GM18520 (cell line): ENCODE results near the gene SLTM.
"Not testable (repeated sequence)": the region's sequence is repeated elsewhere in the genome, so short reads cannot be mapped to it uniquely, and the experiment has no call there.

ENCODE experiments used
- ATAC-seq: cut with Tn5 transposase; IDR thresholded peaks from one replicate; pipeline ENCODE4 v1.9.1; 2021; ENCODE audit not compliant: unreplicated experiment

The SLTM gene

GRCh38 chr15:58877999-58878825 lies 55.3 kb downstream of the SLTM start:
- no peak for ATAC-seq

GRCh38 chr15:58876306-58877106 lies 57.0 kb downstream of the SLTM start:
- no peak for ATAC-seq

GRCh38 chr15:58875343-58875742 lies 58.1 kb downstream of the SLTM start:
- ATAC-seq, result no peak

DNA sequence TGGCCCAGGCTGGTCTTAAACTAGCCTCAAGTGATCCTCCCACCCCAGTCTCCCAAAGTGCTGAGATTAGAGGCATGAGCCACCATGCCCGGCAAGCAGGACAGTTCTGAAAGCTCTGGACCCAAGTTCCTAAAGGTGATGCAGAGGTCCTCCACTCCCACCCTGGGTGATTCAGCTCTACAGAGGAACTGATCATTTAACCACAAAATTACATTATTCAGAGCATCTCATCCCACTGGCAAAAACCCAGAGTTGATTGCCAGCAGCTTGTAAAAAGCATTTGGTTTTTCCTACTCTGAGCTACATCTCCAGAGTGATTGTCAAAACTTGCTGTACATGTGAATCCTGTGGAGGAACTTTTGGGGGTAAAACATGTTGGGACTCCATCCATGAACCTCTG lies 60.2 kb downstream of the SLTM start:
- no peak for ATAC-seq

DNA sequence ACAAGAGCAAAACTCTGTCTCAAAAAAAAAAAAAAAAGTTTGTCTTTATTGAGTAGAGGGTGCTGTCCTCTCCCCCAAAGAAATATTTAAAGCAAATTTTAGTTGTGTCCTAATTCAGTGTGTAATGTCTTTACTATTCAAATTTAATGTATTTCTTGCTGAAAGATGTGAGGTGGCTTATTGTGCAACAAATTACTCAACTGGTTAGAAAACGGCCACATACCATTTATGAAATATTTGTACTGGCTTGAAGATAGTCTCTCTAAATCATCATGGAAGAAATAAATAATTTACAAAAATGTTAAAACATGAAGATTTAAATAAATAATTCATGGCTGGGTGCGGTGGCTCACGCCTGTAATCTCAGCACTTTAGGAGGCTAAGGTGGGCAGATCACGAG lies 63.0 kb downstream of the SLTM start:
- no peak for ATAC-seq

GRCh38 chr15:58867926-58868325 lies 65.6 kb downstream of the SLTM start:
- no peak for ATAC-seq

DNA sequence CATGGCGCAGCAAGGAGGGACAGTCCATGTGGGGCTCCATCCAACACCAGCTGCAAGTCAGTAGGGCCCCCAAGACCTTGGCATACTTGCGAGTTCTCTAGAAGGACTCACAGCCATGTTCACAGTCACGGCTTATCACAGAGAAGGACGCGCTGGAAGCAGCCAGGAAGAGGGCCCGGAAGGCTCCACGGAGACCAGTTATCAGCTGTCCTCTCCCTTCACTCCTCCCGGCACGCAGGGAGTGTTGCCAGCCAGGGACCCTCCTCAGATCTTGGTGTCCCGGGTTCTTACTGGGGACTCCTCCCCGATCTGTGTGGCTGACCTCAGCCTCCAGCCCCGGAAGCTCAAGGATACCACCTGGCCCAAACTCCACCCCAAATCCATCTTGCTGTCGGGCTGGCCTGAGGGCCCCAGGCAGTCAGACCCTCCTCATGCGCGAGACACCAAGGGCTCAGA lies 68.0 kb downstream of the SLTM start:
- ATAC-seq, result no peak

GRCh38 chr15:58864602-58865424 lies 68.7 kb downstream of the SLTM start:
- no peak for ATAC-seq

GRCh38 chr15:58862326-58862725 lies 71.2 kb downstream of the SLTM start:
- no peak for ATAC-seq

DNA sequence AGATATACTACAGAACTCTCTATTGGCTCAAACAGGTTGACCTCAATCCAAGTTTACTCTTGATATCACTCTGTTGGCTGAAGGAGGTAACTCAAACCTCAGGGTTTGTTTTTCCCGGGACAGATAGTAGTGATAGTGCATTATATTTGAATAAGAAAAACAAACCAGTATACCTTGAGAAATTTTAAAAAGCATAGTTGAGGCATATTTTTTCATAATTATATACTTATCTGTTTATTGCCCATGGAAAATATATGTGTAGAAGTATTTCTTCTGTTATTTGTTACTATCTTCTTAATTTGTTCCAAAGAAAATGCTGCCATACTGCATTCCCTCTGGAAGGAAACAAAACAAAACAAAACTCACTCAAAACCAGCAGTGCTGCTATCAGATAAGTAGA lies 76.9 kb downstream of the SLTM start:
- not testable (repeated sequence) for ATAC-seq

DNA sequence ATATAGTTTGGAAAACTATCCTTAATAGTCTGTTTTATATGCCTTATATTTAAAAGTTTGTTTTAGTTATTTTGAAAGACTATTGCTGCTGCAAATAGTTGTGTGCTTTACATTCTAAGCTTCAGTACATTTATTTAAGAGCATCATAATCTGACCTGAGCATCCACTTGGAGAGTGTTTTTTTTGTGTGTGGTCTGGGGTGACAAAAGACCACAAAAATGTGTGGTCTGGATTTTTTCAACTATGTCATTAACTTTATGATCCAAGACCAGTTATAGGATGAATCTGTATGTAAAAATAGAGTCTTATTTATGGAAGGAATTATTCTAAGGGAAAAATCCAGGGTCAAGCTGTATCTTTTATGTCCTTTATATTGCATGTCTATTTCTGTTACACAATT lies 77.4 kb downstream of the SLTM start:
- no peak for ATAC-seq

- ATAC-seq, result no peak
Observed at GRCh38 chr15:58854593-58854992, 78.9 kb downstream of the SLTM start.

DNA sequence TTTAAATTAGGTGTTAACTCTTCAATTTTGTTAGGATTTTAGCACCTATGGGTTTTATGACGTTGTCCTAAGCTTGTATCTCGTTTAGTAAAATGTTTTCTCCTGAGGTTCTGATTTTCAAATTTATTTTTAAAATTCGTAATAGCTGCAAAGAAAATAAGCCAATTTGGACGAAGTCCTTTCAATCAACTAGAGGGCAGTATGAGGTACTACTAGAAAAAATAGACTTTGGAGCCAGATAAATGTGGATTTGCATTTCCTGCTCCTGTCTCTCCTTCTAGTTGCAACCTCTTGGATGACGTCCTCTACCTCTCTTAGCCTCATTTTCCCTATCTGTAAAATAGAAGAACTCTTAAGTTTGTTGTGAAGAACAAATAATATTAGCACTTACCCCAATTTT lies 81.1 kb downstream of the SLTM start:
- ATAC-seq, result no peak

- not testable (repeated sequence) for ATAC-seq
Observed at GRCh38 chr15:58851205-58851604, 82.3 kb downstream of the SLTM start.

GRCh38 chr15:58842713-58843396 lies 90.6 kb downstream of the SLTM start:
- ATAC-seq, result no peak

- no peak for ATAC-seq
Observed at GRCh38 chr15:58840048-58840447, 93.4 kb downstream of the SLTM start.

- no peak for ATAC-seq
Observed at GRCh38 chr15:58839485-58839884, 94.0 kb downstream of the SLTM start.

- not testable (repeated sequence) for ATAC-seq
Observed at GRCh38 chr15:58833681-58834426, 99.6 kb downstream of the SLTM start.

GRCh38 chr15:58830556-58830955 lies 102.9 kb downstream of the SLTM start:
- ATAC-seq, result no peak
